ENCODE measurements around the gene HIF1AN. TPM values are rescaled to one million over a fixed set of nuclear protein-coding genes. Genes with fewer than 3 reads are reported as not detected.

Gene HIF1AN
- total RNA-seq, 2 donors from 2014 or later, result 7.3 to 9.9 TPM

DNA sequence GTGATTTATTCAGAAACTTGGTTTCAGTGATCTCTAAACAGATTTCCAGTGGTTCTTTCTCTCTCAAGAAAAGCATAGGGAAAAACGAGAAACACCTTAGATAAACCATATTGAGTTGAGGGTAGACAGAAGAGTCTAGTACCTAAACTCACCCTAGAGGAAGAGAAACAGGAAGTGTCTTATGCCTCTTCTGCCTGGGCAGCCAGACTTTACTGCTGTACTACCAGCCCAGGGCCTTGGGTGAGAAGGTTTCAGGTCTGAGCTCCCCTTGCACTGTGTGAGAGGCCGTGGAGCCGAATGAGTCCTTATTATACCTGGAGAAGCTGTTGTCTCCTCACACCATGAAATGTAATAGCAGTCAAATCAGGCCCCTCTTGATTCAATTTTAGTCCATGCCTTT, 18.2 kb downstream of the HIF1AN start:
- DNase-seq, result no peak

DNA sequence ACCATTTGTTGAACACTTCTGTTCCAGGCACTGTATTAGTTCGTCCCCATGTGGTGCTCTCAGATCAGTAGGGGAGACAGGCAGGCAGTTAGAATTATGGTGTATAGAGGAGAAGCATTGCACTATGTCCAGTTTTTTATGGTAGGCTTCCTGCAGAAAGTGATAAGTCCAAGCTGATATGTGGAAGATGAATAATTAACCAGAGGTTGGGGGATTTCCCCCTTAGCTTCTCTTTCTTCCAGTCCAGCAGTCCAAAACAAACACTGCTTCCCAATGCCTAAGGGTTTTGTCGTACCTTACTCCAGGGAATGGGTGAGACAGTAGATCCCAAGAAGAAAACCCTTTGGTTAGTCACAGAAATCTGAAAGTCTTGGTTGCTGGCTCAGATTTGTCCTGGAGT, 19.2 kb downstream of the HIF1AN start:
- peaks cover 10% of the 10 kb centered on the region for H3K4me1 ChIP-seq
- WGBS, 2 donors, result 31 to 37% methylated on average over 2 of the region's 2 CpGs
- no peak overlapping the region for H3K4me3 ChIP-seq
- DNase-seq, result peak in 1 of 4 donors; percentile 22
- TF ChIP-seq, protein P1, sequence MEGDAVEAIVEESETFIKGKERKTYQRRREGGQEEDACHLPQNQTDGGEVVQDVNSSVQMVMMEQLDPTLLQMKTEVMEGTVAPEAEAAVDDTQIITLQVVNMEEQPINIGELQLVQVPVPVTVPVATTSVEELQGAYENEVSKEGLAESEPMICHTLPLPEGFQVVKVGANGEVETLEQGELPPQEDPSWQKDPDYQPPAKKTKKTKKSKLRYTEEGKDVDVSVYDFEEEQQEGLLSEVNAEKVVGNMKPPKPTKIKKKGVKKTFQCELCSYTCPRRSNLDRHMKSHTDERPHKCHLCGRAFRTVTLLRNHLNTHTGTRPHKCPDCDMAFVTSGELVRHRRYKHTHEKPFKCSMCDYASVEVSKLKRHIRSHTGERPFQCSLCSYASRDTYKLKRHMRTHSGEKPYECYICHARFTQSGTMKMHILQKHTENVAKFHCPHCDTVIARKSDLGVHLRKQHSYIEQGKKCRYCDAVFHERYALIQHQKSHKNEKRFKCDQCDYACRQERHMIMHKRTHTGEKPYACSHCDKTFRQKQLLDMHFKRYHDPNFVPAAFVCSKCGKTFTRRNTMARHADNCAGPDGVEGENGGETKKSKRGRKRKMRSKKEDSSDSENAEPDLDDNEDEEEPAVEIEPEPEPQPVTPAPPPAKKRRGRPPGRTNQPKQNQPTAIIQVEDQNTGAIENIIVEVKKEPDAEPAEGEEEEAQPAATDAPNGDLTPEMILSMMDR (IDR thresholded peaks at IDR 0.05), result no peak
- TF ChIP-seq POLR2A (IDR thresholded peaks at IDR 0.05), result no peak
- H3K27ac ChIP-seq, result no peak overlapping the region
- no peaks in the 10 kb centered on the region for H3K9me3 ChIP-seq
- ATAC-seq, result peak; percentile 53
- peaks cover 0 to 4% of the 10 kb centered on the region in 2 donors for H3K36me3 ChIP-seq (replicated peaks in 1 of 2; ENCODE audit: insufficient read depth in 1 of 2, low read depth in 2 of 2)
- intact Hi-C loops (cut with DNase I), result no loop called here
- H3K27me3 ChIP-seq, result no peaks in the 10 kb centered on the region

More for the DNA sequence above, 18.2 kb downstream of the HIF1AN start:
- WGBS, 2 donors, result 91 to 92% methylated on average over 3 of the region's 3 CpGs
- no peak for TF ChIP-seq POLR2A (IDR thresholded peaks at IDR 0.05)
- TF ChIP-seq, protein P1 (IDR thresholded peaks at IDR 0.05), result no peak
- Histone ChIP-seq H3K9me3 (no peaks in the 10 kb centered on the region), H3K4me1 (peaks cover 10% of the 10 kb centered on the region), H3K27ac (no peak overlapping the region), H3K27me3 (no peaks in the 10 kb centered on the region), H3K4me3 (no peak overlapping the region), H3K36me3 (replicated peaks in 1 of 2; ENCODE audit: insufficient read depth in 1 of 2, low read depth in 2 of 2) (peaks cover 0 to 6% of the 10 kb centered on the region in 2 donors)
- intact Hi-C loops (cut with DNase I), result no loop called here
- ATAC-seq, result no peak

DNA sequence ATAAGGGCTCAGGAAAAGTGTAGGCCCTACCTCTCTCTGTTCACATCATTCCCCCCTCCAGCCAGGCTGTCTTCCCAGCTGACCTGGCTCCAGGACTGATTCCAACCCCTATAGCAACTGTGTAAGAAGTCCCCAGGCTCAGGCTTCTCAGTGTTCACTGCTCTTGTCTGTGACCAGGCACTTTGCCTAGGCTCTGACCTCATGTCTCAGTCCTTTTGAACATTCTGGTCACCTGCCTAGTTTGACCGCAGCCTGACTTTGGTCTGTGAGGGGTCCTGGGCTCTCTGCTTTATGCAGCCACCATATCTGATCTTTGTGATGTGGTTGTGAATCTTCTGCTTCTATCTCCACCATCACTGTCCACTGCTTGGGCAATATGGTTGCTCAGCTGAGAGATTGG, 24.5 kb downstream of the HIF1AN start:
- WGBS, 2 donors, result 95 to 100% methylated on average over 1 of the region's 1 CpG
- H3K9me3 ChIP-seq, result no peaks in the 10 kb centered on the region
- no peak overlapping the region for H3K4me3 ChIP-seq
- H3K27me3 ChIP-seq, result peaks cover 0 to 5% of the 10 kb centered on the region in 2 donors
- DNase-seq (no peak), ATAC-seq (no peak)
- intact Hi-C loops (cut with DNase I), result loop anchor here (10.0 kb wide), 2 partner anchors 185 to 315 kb away; partner anchors contain the start of gene PAX2
- no peaks in the 10 kb centered on the region for H3K36me3 ChIP-seq (replicated peaks in 1 of 2; ENCODE audit: insufficient read depth in 1 of 2, low read depth in 2 of 2)
- TF ChIP-seq, protein P1 (IDR thresholded peaks at IDR 0.05), result no peak
- TF ChIP-seq POLR2A (IDR thresholded peaks at IDR 0.05), result no peak
- peaks cover 16% of the 10 kb centered on the region for H3K4me1 ChIP-seq
- H3K27ac ChIP-seq, result no peak overlapping the region

DNA sequence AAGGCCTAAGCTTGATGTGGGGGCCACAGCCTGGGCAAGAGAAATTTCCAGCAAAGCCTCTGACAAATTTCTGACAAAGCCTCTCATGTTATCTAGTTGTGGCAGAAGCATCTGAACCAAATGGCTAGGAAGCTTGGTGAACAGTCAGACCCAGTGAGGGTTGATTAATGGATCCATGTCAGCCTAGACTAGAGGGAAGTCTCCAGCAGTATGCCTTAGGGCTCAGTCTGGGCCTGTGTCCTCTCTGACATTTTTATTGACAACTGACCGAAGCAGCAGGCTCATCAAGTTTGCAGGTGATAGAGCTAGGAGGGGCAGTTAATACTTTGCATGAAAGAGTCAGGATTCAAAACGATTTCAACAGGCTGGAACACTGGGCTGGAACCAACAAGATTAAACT, 25.3 kb downstream of the HIF1AN start:
- Histone ChIP-seq H3K27me3 (peaks cover 0 to 5% of the 10 kb centered on the region in 2 donors), H3K4me3 (no peak overlapping the region), H3K27ac (no peak overlapping the region), H3K36me3 (replicated peaks in 1 of 2; ENCODE audit: insufficient read depth in 1 of 2, low read depth in 2 of 2) (no peaks in the 10 kb centered on the region), H3K4me1 (peaks cover 14% of the 10 kb centered on the region), H3K9me3 (no peaks in the 10 kb centered on the region)
- no peak for ATAC-seq
- no peak for DNase-seq
- WGBS, 2 donors, result 42 to 46% methylated on average over 2 of the region's 2 CpGs
- TF ChIP-seq, protein P1 (IDR thresholded peaks at IDR 0.05), result no peak
- TF ChIP-seq POLR2A (IDR thresholded peaks at IDR 0.05), result no peak
- intact Hi-C loops (cut with DNase I), result loop anchor here (10.0 kb wide), 2 partner anchors 184 to 314 kb away; partner anchors contain the start of gene PAX2
